ENCODE data around the gene RIMKLB. TPM values are rescaled to one million over a fixed set of nuclear protein-coding genes. Genes with fewer than 3 reads are reported as not detected.

Gene RIMKLB
- total and polyA plus RNA-seq, 2 of the 8 experiments (the other 6 are each of a cell fraction or from before 2014, with no cell fraction given): 37.8 to 78.2 TPM

DNA sequence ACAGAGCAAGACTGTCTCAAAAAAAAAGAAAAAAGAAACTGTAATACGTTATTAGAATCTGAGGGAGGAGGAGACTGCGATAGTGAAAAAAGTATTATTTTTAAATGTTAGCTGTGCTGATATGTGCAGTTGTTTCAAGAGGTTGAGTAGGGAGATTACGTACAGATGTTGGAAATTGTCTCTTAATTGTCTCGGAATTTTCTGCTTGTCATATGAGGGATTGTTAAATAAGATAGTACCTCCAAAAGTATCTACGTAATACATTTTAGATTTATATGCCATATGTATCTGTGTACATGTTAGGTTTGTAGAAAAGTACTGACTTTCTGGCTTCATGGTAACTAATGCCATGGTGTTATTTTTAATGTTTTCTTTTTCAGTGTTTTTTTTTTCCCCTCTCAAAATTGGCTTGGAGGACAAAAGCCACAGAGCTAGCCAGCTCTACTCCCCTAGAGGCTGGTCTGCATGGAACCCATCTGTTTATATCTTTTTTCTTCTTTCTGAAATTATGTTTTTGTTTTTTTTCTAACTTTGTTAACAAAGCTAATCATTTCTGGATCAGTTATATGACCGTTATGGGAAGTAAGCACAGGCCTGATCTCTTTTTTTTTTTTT lies 3.4 kb downstream of the RIMKLB start:
- no peak overlapping the region for H2BK12ac ChIP-seq (ENCODE audit: low read depth, low read length)
- peaks cover 3 to 10% of the 10 kb centered on the region in 2 experiments for H4K20me1 ChIP-seq (replicated peaks in 1 of 2; ENCODE audit: control insufficient read depth in 1 of 2, insufficient read depth in 2 of 2, low read length in 2 of 2)
- H3K14ac ChIP-seq (ENCODE audit: insufficient read length): no peak overlapping the region
- peaks cover 6% of the 10 kb centered on the region; the same call in 1 of the 2 replicates for H3K23me2 ChIP-seq (ENCODE audit: low read depth, low read length)
- H3K4me1 ChIP-seq (replicated peaks in 1 of 4; ENCODE audit: control insufficient read depth in 3 of 4, insufficient read depth in 4 of 4, low read length in 3 of 4): peaks cover 0 to 7% (median 3%) of the 10 kb centered on the region in 4 experiments; a peak in 3 of 7 replicates
- no peak overlapping the region for H3K56ac ChIP-seq (replicated peaks; ENCODE audit: insufficient read length, low read depth, low read length)
- no peak overlapping the region for H2AFZ ChIP-seq (ENCODE audit: low read length)
- no peaks in the 10 kb centered on the region; the same call in 1 of the 2 replicates for H3K79me1 ChIP-seq (ENCODE audit: low read depth, low read length)
- H2BK5ac ChIP-seq (ENCODE audit: low read depth, low read length): no peak overlapping the region
- no peak overlapping the region for H3K27ac ChIP-seq (ENCODE audit: low read depth, low read length)
- no peak overlapping the region for H2BK20ac ChIP-seq (ENCODE audit: low read length)
- no peak overlapping the region for H2BK120ac ChIP-seq (replicated peaks; ENCODE audit: low read depth, low read length)
- no peak overlapping the region for H2AK5ac ChIP-seq (ENCODE audit: low read depth, low read length)
- no peak overlapping the region for H4K91ac ChIP-seq (replicated peaks; ENCODE audit: insufficient read length, low read length)
- FAIRE-seq: no peak
- no peak overlapping the region for H4K5ac ChIP-seq (ENCODE audit: insufficient read length, low read depth, low read length)
- H3K18ac ChIP-seq (ENCODE audit: extremely low read depth, low read length): no peak overlapping the region
- no peak overlapping the region for H3K23ac ChIP-seq (ENCODE audit: insufficient read length)
- WGBS, 2 experiments (ENCODE audit: extremely low coverage in 1 of 2, insufficient coverage in 1 of 2, insufficient read length in 1 of 2, insufficient replicate concordance in 2 of 2, low coverage in 1 of 2, low lambda C conversion rate in 2 of 2, missing lambda C conversion rate in 1 of 2): 91 to 100% methylated on average over 2 to 6 of the region's 6 CpGs
- H3K79me2 ChIP-seq (ENCODE audit: control insufficient read depth in 1 of 2, insufficient read depth in 2 of 2, low read length in 2 of 2): peaks cover 25 to 75% of the 10 kb centered on the region in 2 experiments
- POLR2A ChIA-PET (ENCODE audit: partially characterized antibody): interaction anchor here (0.6 to 2.7 kb wide), 14 partner anchors 8 to 159 kb away, joined by 3 to 9 read pairs (median 4); no protein-coding TSS in a partner anchor
- no peaks in the 10 kb centered on the region for H3K27me3 ChIP-seq (replicated peaks in 1 of 4; ENCODE audit: control insufficient read depth in 3 of 4, extremely low read depth in 1 of 4, insufficient read depth in 3 of 4, low read length in 3 of 4)
- no peak for DNase-seq (ENCODE audit: low read depth in 1 of 2, low spot score in 2 of 2)
- no peaks in the 10 kb centered on the region for H3K9me3 ChIP-seq (ENCODE audit: insufficient read depth in 2 of 2, low read depth in 1 of 2, low read length in 1 of 2)
- H3K4me3 ChIP-seq (ENCODE audit: extremely low read depth in 1 of 4, insufficient read depth in 2 of 4, low read depth in 3 of 4, low read length in 4 of 4): no peak overlapping the region
- H4K8ac ChIP-seq (ENCODE audit: extremely low read depth, insufficient read depth, low read length): no peak overlapping the region
- CTCF ChIA-PET (ENCODE audit: partially characterized antibody): interaction anchor here (0.9 to 2.3 kb wide), 4 partner anchors 20 to 157 kb away, joined by 3 to 14 read pairs (median 3); no protein-coding TSS in a partner anchor
- H3K36me3 ChIP-seq (ENCODE audit: control insufficient read depth in 2 of 4, insufficient read depth in 4 of 4, low read length in 3 of 4): peaks cover 0 to 10% (median 0%) of the 10 kb centered on the region in 4 experiments; a peak in 2 of 8 replicates
- no peak overlapping the region for H3K9ac ChIP-seq (replicated peaks in 1 of 4; ENCODE audit: extremely low read depth in 1 of 4, low read depth in 3 of 4, low read length in 3 of 4)
- H3K4me2 ChIP-seq (ENCODE audit: insufficient read depth in 1 of 2, low read depth in 2 of 2, low read length in 2 of 2): no peak overlapping the region; a peak in 1 of 4 replicates
- no peak overlapping the region for H2BK15ac ChIP-seq (ENCODE audit: low read length)
- no peak overlapping the region for H3K4ac ChIP-seq (replicated peaks; ENCODE audit: insufficient read length, low read depth, low read length)
- TF ChIP-seq KDM4A (IDR thresholded peaks at IDR 0.05; ENCODE audit: low read depth, low read length, severe bottlenecking) (no peak), SIN3A (conservative IDR thresholded peaks at IDR 0.05 in 1 of 2, IDR thresholded peaks at IDR 0.05 in 1 of 2; ENCODE audit: low read depth in 1 of 2, low read length in 2 of 2) (no peak), CBX5 (IDR thresholded peaks at IDR 0.05; ENCODE audit: low read depth, low read length) (no peak), SRF (IDR thresholded peaks at IDR 0.05; ENCODE audit: low read depth, low read length) (no peak), GTF2F1 (IDR thresholded peaks at IDR 0.05; ENCODE audit: borderline replicate concordance, low read depth, low read length) (no peak)
- TF ChIP-seq, protein P1, sequence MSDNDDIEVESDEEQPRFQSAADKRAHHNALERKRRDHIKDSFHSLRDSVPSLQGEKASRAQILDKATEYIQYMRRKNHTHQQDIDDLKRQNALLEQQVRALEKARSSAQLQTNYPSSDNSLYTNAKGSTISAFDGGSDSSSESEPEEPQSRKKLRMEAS (IDR thresholded peaks at IDR 0.05): no peak

Data from H1 (cell line).